Neural cell (in vitro differentiated cells): Measurements from ENCODE around the gene PTPRD. TPM values are rescaled to one million over a fixed set of nuclear protein-coding genes. Genes with fewer than 3 reads are reported as not detected.

Source experiments
- H2AFZ ChIP-seq: fragments of 200-600, 300-800 bp; sonication (generic), shearing (Covaris generic); 2 replicates; pipeline ENCODE4 v1.6.0; 2014; ENCODE audit warnings: low read depth, mild to moderate bottlenecking, antibody characterized with exemption, low read length, moderate library complexity
- H3F3A ChIP-seq: fragments of 200-600 bp; shearing (Covaris generic); 2 replicates; pipeline ENCODE4 v1.6.1; 2016; ENCODE audit warnings: mild to moderate bottlenecking, moderate library complexity, mixed read lengths, antibody characterized with exemption, low read length; ENCODE audit not compliant: insufficient read depth, poor library complexity, severe bottlenecking
- H3K27ac ChIP-seq: fragments of 200-600, 300-800 bp; sonication (generic), shearing (Covaris generic); 2 replicates; pipeline ENCODE4 v1.5.1; 2014; ENCODE audit warnings: mild to moderate bottlenecking, low read length, moderate library complexity
- H3K27me3 ChIP-seq: fragments of 300-800, 200-600 bp; sonication (generic), shearing (Covaris generic); 2 replicates; pipeline ENCODE4 v1.6.0; 2014; ENCODE audit warnings: mild to moderate bottlenecking, low read depth, low read length, moderate library complexity; ENCODE audit not compliant: insufficient read depth
- H3K36me3 ChIP-seq: fragments of 300-800, 200-600 bp; sonication (generic), shearing (Covaris generic); 2 replicates; pipeline ENCODE4 v1.5.1; 2014; ENCODE audit warnings: mild to moderate bottlenecking, antibody characterized with exemption, low read length, moderate library complexity; ENCODE audit not compliant: insufficient read depth
- H3K4me2 ChIP-seq: fragments of 300-800, 200-600 bp; sonication (generic), shearing (Covaris generic); 2 replicates; pipeline ENCODE4 v1.6.0; 2014; ENCODE audit warnings: mild to moderate bottlenecking, low read length
- H3K4me3 ChIP-seq: fragments of 300-800, 200-600 bp; sonication (generic), shearing (Covaris generic); 2 replicates; pipeline ENCODE4 v1.5.1; 2014; ENCODE audit warnings: mild to moderate bottlenecking, low read length, moderate library complexity
- H3K79me2 ChIP-seq: fragments of 200-600 bp; shearing (Covaris generic); replicated peaks from 2 replicates; pipeline ENCODE4 v1.6.0; 2014; ENCODE audit warnings: mild to moderate bottlenecking, low read length, moderate library complexity; ENCODE audit not compliant: insufficient read depth
- H3K9ac ChIP-seq: fragments of 300-800, 200-600 bp; sonication (generic), shearing (Covaris generic); 2 replicates; pipeline ENCODE4 v1.6.1; 2016; ENCODE audit warnings: mild to moderate bottlenecking, low read length, mixed read lengths
- H3K9me2 ChIP-seq: fragments of 200-600 bp; shearing (Covaris generic); 2 replicates; pipeline ENCODE4 v1.6.1; 2016; ENCODE audit warnings: mild to moderate bottlenecking, low read length, mixed read lengths; ENCODE audit not compliant: insufficient read depth
- H3K9me3 ChIP-seq: fragments of 200-600, 300-800 bp; sonication (generic), shearing (Covaris generic); 2 replicates; pipeline ENCODE4 v1.6.1; 2016; ENCODE audit warnings: mild to moderate bottlenecking, mixed run types, low read length, moderate library complexity, mixed read lengths
- H4K20me1 ChIP-seq: fragments of 200-600 bp; shearing (Covaris generic); 2 replicates; pipeline ENCODE4 v1.6.1; 2016; ENCODE audit warnings: mild to moderate bottlenecking, mixed run types; ENCODE audit not compliant: insufficient read depth
- CTCF ChIP-seq: fragments of 450-650 bp; IDR thresholded peaks from 2 replicates; pipeline ENCODE4 v1.5.1; 2014; ENCODE audit warnings: antibody characterized with exemption, mild to moderate bottlenecking, moderate library complexity; ENCODE audit not compliant: poor library complexity, severe bottlenecking
- EP300 ChIP-seq: fragments of 450-650 bp; conservative IDR thresholded peaks from 2 replicates; pipeline ENCODE4 v1.6.1; 2014; ENCODE audit warnings: antibody characterized with exemption, mild to moderate bottlenecking, moderate library complexity; ENCODE audit not compliant: poor library complexity, severe bottlenecking
- EZH2 ChIP-seq: fragments of 200-600, 300-800 bp; shearing (Covaris generic), sonication (generic); IDR thresholded peaks from 2 replicates; pipeline ENCODE4 v1.6.1; 2014; ENCODE audit warnings: antibody characterized with exemption, low read length, borderline replicate concordance, mild to moderate bottlenecking; ENCODE audit not compliant: insufficient read depth, poor library complexity, severe bottlenecking
- MXI1 ChIP-seq: fragments of 450-650 bp; conservative IDR thresholded peaks from 2 replicates; pipeline ENCODE4 v1.6.1; 2014; ENCODE audit warnings: antibody characterized with exemption, mild to moderate bottlenecking; ENCODE audit not compliant: poor library complexity, severe bottlenecking
- POLR2AphosphoS5 ChIP-seq: IDR thresholded peaks from 2 replicates; pipeline ENCODE4 v1.6.1; 2012
- RAD21 ChIP-seq: fragments of 450-650 bp; conservative IDR thresholded peaks from 2 replicates; pipeline ENCODE4 v1.6.1; 2014; ENCODE audit warnings: antibody characterized with exemption, mild to moderate bottlenecking, moderate library complexity
- REST ChIP-seq: IDR thresholded peaks from 2 replicates; pipeline ENCODE4 v1.6.1; 2012; ENCODE audit warnings: borderline replicate concordance
- SMC3 ChIP-seq: fragments of 450-650 bp; conservative IDR thresholded peaks from 2 replicates; pipeline ENCODE4 v1.6.1; 2014; ENCODE audit warnings: antibody characterized with exemption, mild to moderate bottlenecking, moderate library complexity; ENCODE audit not compliant: poor library complexity
- TAF1 ChIP-seq: IDR thresholded peaks from 2 replicates; pipeline ENCODE4 v1.6.1; 2012; ENCODE audit warnings: low read depth
- polyA plus RNA-seq: library from polyadenylated mRNA; depleted of rRNA; stranded (reverse); fragments of >200 nt; gene quantifications from 2 replicates; pipeline ENCODE4 v1.2.3, GENCODE V29; 2014

Gene PTPRD
- polyA plus RNA-seq, 1 donor from 2014 or later = 143 TPM

GRCh38 chr9:8708728-8709127, 1904.1 kb downstream of the PTPRD start:
- H3K9me3 ChIP-seq = no peaks in the 10 kb centered on the region
- H3K27ac ChIP-seq = no peak overlapping the region
- no peak overlapping the region for H3K4me2 ChIP-seq
- no peak for TF ChIP-seq SMC3
- no peak for TF ChIP-seq RAD21
- TF ChIP-seq TAF1 = no peak
- TF ChIP-seq EZH2 = no peak
- TF ChIP-seq EP300 = peak; percentile 80
- TF ChIP-seq POLR2AphosphoS5 = peak; percentile 59
- no peak for TF ChIP-seq MXI1
- TF ChIP-seq REST = no peak
- peaks cover 6% of the 10 kb centered on the region for H3F3A ChIP-seq
- H3K79me2 ChIP-seq = peaks cover 23% of the 10 kb centered on the region
- no peaks in the 10 kb centered on the region for H3K27me3 ChIP-seq
- no peak overlapping the region for H3K4me3 ChIP-seq
- no peaks in the 10 kb centered on the region for H4K20me1 ChIP-seq
- H3K9ac ChIP-seq = no peak overlapping the region
- H2AFZ ChIP-seq = no peak overlapping the region
- H3K36me3 ChIP-seq = no peaks in the 10 kb centered on the region
- no peaks in the 10 kb centered on the region for H3K9me2 ChIP-seq

- H3K9ac ChIP-seq = no peak overlapping the region
- H3F3A ChIP-seq = peaks cover 6% of the 10 kb centered on the region
- H3K27me3 ChIP-seq = no peaks in the 10 kb centered on the region
- H2AFZ ChIP-seq = no peak overlapping the region
- no peak overlapping the region for H3K4me3 ChIP-seq
- no peak overlapping the region for H3K4me2 ChIP-seq
- no peaks in the 10 kb centered on the region for H3K9me3 ChIP-seq
- no peaks in the 10 kb centered on the region for H3K9me2 ChIP-seq
- no peaks in the 10 kb centered on the region for H4K20me1 ChIP-seq
- TF ChIP-seq SMC3 (no peak), EZH2 (no peak), REST (no peak), EP300 (no peak), TAF1 (no peak), MXI1 (no peak), CTCF (no peak), RAD21 (no peak)
- H3K27ac ChIP-seq = no peak overlapping the region
- no peaks in the 10 kb centered on the region for H3K36me3 ChIP-seq
- peaks cover 28% of the 10 kb centered on the region for H3K79me2 ChIP-seq
Observed at GRCh38 chr9:8706998-8707397, 1905.8 kb downstream of the PTPRD start.
